ENCODE data around the gene HLA-F. TPM values are rescaled to one million over a fixed set of nuclear protein-coding genes. Genes with fewer than 3 reads are reported as not detected.

HLA-F gene
- total and polyA plus RNA-seq, 7 donors: 12.0 to 26.5 (median 17.0) TPM

- no peak for TF ChIP-seq CTCF (IDR thresholded peaks at IDR 0.05)
- Histone ChIP-seq H3K27ac (no peak overlapping the region), H3K36me3 (ENCODE audit: insufficient read depth in 1 of 2, low read depth in 1 of 2) (no peaks in the 10 kb centered on the region), H3K27me3 (ENCODE audit: insufficient read depth in 3 of 3, low read length in 2 of 3) (no peaks in the 10 kb centered on the region), H3K4me3 (no peak overlapping the region), H3K4me1 (no peaks in the 10 kb centered on the region), H3K9me3 (no peaks in the 10 kb centered on the region)
- DNase-seq (no peak), ATAC-seq (no peak)
- intact Hi-C loops (cut with DNase I): loop anchor here in 1 of 2 donors (5.0 kb wide), 1 partner anchor 103 kb away; no protein-coding TSS in a partner anchor
- 58 to 88% (median 80%) methylated on average over 3 of the region's 3 CpGs for WGBS, 3 donors
Observed at GRCh38 chr6:29734046-29735018, 11.1 kb downstream of the HLA-F start.

DNA sequence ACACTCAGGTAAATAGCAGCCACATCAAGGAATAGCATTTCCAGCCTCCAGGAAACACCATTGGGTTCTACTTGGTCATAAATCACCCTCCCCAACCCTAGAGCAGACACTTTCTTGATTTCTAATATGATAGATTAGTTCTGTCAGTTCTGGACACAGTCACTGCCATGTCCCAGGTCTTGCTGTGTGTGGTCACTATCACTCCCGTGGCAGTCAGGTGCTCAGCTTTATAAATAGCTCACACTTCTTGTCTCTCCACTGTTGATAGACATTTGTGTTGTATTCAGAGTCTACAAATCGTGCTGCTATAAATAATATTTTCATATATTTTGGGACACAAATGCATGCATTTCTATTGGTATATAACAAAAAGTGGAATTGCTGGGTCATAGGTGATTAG lies 13.3 kb downstream of the HLA-F start:
- Histone ChIP-seq H3K9me3 (no peaks in the 10 kb centered on the region), H3K4me1 (no peaks in the 10 kb centered on the region), H3K27me3 (ENCODE audit: insufficient read depth in 3 of 3, low read length in 2 of 3) (no peaks in the 10 kb centered on the region), H3K4me3 (no peak overlapping the region), H3K36me3 (ENCODE audit: insufficient read depth in 1 of 2, low read depth in 1 of 2) (no peaks in the 10 kb centered on the region), H3K27ac (no peak overlapping the region)
- WGBS, 3 donors: 51 to 57% (median 53%) methylated on average over 2 of the region's 2 CpGs
- ATAC-seq (no peak), DNase-seq (no peak)
- TF ChIP-seq CTCF (IDR thresholded peaks at IDR 0.05): no peak
- intact Hi-C loops (cut with DNase I): loop anchor here in 1 of 2 donors (5.0 kb wide), 1 partner anchor 101 kb away; no protein-coding TSS in a partner anchor

DNA sequence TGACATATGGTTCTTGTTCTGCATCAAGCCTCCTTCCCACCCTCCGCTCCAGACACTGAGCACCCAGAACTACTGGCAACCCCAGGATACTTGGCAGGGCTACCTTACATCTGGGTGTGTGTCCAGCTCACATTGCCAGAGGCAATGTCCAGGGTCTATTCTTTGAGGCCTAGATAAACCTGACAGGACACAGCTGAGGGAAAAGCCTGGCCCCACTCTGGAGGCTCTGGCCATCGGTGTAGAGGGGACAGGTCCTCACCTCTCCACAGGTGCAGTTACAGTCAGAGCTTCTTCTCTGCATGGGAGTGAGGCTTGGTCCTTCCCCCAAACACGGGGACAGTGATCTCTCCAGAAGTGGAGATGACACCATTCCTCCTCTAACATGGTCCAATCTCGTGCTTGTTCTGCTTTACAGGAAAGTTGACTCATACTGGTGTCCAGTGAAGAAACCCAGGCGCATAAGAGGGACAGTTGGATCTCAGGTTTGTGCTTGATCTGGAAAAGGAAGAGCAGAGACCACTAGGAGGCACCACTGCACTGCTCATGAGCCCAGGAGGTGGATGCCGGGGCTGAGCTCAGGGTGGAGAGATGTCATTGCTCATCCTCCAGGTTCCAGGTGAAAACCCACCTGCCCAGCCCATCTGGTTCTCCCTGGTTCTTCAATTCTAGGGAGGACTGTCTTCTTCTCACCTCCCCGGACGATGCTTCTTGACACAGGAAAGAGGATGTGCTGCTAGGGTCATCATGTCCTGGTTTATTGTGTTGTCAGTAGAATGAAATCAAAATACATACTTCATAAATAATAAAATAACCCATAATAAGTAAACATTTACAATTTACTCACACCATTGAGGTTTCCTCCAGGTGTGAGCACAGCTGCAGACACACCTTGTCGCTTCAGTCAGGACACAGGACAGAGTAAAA lies 14.7 kb downstream of the HLA-F start:
- WGBS, 3 donors: 42 to 48% (median 43%) methylated on average over 9 of the region's 9 CpGs
- peak; percentile 53 to 65 for DNase-seq
- H3K27ac ChIP-seq: no peak overlapping the region
- ATAC-seq: peak; percentile 84 to 95 (median 88)
- no peaks in the 10 kb centered on the region for H3K9me3 ChIP-seq
- H3K4me1 ChIP-seq: no peaks in the 10 kb centered on the region
- no peaks in the 10 kb centered on the region for H3K27me3 ChIP-seq (ENCODE audit: insufficient read depth in 3 of 3, low read length in 2 of 3)
- no peak overlapping the region for H3K4me3 ChIP-seq
- H3K36me3 ChIP-seq (ENCODE audit: insufficient read depth in 1 of 2, low read depth in 1 of 2): no peaks in the 10 kb centered on the region
- intact Hi-C loops (cut with DNase I): loop anchor here (1.0 to 5.0 kb wide), 2 partner anchors 97 to 99 kb away; no protein-coding TSS in a partner anchor
- peak; percentile 70 for TF ChIP-seq CTCF (IDR thresholded peaks at IDR 0.05)

DNA sequence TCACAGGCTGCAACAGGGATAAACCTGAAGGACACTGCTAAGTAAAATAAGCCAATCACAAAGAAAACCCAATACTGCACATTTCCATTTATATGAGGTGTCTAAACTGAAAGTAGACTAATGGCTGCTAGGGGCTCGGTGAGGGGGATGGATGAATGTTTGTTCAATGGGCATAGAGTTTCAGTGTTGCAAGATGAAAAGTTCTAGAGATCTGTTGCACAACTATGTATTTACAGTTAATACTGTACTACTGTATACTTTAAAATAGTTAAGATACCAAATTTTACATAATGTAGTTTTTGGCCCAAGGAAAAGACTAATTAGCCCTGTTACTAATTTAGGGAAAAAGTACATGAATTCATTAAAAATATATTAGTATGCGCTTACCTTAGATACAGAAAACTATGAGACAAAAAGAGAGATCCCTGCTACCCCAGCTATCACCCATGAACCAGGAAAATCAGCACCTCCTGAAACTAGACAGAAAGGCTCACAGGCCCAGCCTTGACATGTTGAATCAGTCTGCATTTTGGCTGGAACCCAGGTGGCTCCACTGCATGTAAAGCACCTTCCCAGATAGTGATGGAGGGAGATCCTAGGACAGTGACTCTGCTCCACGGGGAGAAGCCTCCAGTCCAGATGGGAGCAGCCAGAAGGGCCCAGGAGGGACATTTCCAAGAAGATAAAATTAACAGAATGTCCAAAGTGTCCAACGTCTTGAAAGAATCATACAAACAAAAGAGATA lies 16.1 kb downstream of the HLA-F start:
- Histone ChIP-seq H3K36me3 (ENCODE audit: insufficient read depth in 1 of 2, low read depth in 1 of 2) (no peaks in the 10 kb centered on the region), H3K27me3 (ENCODE audit: insufficient read depth in 3 of 3, low read length in 2 of 3) (no peaks in the 10 kb centered on the region), H3K9me3 (no peaks in the 10 kb centered on the region), H3K4me3 (no peak overlapping the region), H3K27ac (no peak overlapping the region), H3K4me1 (no peaks in the 10 kb centered on the region)
- no peak for TF ChIP-seq CTCF (IDR thresholded peaks at IDR 0.05)
- 60 to 72% (median 70%) methylated on average over 4 of the region's 4 CpGs for WGBS, 3 donors
- ATAC-seq: no peak
- no peak for DNase-seq
- intact Hi-C loops (cut with DNase I): loop anchor here in 1 of 2 donors (5.0 kb wide), 1 partner anchor 98 kb away; no protein-coding TSS in a partner anchor

Data from psoas muscle (tissue), 8 donors.